Psoas muscle (tissue), 8 donors: ENCODE results near the gene PIGL. TPM values are rescaled to one million over a fixed set of nuclear protein-coding genes. Genes with fewer than 3 reads are reported as not detected.

ENCODE experiments used
- ATAC-seq, 4 donors: fragments of 200-7000 bp; cut with Tn5 transposase; one replicate each; pipeline ENCODE4 v1.9.1; 2020; ENCODE audit warnings: moderate library complexity in 3 of 4, mild to moderate bottlenecking in 2 of 4
- DNase-seq, 2 donors: peaks; one replicate each; pipeline ENCODE4 v3.0.0-alpha.2; 2020
- H3K27ac ChIP-seq: fragments of 200-600 bp; one replicate; pipeline ENCODE4 v1.8.0; 2022
- H3K27me3 ChIP-seq, 3 donors: fragments of 200-600 bp in 1 of 3; one replicate each; pipeline versions ENCODE4 v1.6.1 to v1.8.0; 2013 to 2022; ENCODE audit warnings: low read length in 2 of 3, mild to moderate bottlenecking in 2 of 3, moderate library complexity in 1 of 3; ENCODE audit not compliant: insufficient read depth in 3 of 3
- H3K36me3 ChIP-seq, 2 donors: fragments of 200-600 bp in 1 of 2; one replicate each; pipeline versions ENCODE4 v1.6.1 to v1.8.0; 2013 to 2022; ENCODE audit warnings: low read depth in 1 of 2, mild to moderate bottlenecking in 1 of 2, moderate library complexity in 1 of 2; ENCODE audit not compliant: insufficient read depth in 1 of 2
- H3K4me1 ChIP-seq: fragments of 200-600 bp; one replicate; pipeline ENCODE4 v1.8.0; 2022
- H3K4me3 ChIP-seq: fragments of 200-600 bp; one replicate; pipeline ENCODE4 v1.8.0; 2022; ENCODE audit warnings: mild to moderate bottlenecking
- H3K9me3 ChIP-seq: fragments of 200-600 bp; one replicate; pipeline ENCODE4 v1.8.0; 2022
- WGBS, 3 donors: extraction: QIAGEN DNeasy Blood & Tissue Kit; methylation state at CpG; one replicate each; pipeline versions ENCODE4 v1.1.6 to v1.1.7; 2013; 5-methylcytosine and 5-hydroxymethylcytosine counted together
- intact Hi-C, 2 donors: fragments of 100-400 bp; cut with DNase I; formaldehyde crosslinking; loops; one replicate each; pipeline versions ENCODE4 v1.11.0 to v1.14.2; 2022
- polyA plus RNA-seq, 3 donors: library from polyadenylated mRNA; stranded (reverse); fragments of 200-250 nt; gene quantifications; one replicate each; pipeline ENCODE4 v1.2.3, GENCODE V29; 2013
- total RNA-seq, 4 donors: library from RNA; stranded (reverse); fragmentation: NEBNext Ultra II Directional in 2 of 4; extraction: Animal tissue kit (Norgen Biotek cat#: 25700) in 2 of 4; gene quantifications; one replicate each; pipeline versions ENCODE4 v1.2.1 to v1.2.4, GENCODE V29; 2021 to 2023
- TF ChIP-seq, protein P1 (sequence below): fragments of 200-600 bp; IDR thresholded peaks from one replicate; pipeline ENCODE4 v1.8.0; 2022; ENCODE audit warnings: antibody characterized with exemption
- donor health status: healthy with polysubstance abuse.
- donor health status: DM: no; HTN: no; CAD: no; lungs with moderate emphysema.
- donor health status: Bipolar disorder and iron deficiency.
- donor health status: healthy.
- donor health status: DM: yes; HTN: yes; CAD: no.
- donor health status: DM: no; HTN: no; CAD: no.
- donor health status: DM: no; HTN: no; CAD: no.
- donor health status: DM: yes; HTN: yes; CAD: no.

Gene PIGL
- total and polyA plus RNA-seq, 7 donors = 3.8 to 13.2 (median 8.3) TPM

DNA sequence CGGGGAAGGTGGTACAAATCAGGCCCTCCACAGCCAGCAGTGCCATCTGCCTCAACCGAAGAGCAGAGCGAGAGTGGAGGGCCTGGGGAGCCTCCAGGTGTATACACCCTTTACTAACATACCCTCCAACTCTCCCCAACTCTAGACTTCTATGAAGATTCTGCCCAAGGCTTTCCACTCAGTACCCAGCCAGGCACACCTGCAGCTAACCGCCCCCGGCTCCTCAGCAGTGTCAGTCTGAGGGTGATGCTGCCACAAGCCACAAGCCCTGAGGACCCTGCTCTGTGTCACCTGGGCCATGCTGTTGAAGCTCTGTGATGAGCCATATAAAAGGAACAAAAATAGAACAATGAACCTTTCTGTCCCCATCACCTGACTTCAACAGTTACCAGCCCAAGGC, 132.4 kb downstream of the PIGL start:
- TF ChIP-seq, protein P1, sequence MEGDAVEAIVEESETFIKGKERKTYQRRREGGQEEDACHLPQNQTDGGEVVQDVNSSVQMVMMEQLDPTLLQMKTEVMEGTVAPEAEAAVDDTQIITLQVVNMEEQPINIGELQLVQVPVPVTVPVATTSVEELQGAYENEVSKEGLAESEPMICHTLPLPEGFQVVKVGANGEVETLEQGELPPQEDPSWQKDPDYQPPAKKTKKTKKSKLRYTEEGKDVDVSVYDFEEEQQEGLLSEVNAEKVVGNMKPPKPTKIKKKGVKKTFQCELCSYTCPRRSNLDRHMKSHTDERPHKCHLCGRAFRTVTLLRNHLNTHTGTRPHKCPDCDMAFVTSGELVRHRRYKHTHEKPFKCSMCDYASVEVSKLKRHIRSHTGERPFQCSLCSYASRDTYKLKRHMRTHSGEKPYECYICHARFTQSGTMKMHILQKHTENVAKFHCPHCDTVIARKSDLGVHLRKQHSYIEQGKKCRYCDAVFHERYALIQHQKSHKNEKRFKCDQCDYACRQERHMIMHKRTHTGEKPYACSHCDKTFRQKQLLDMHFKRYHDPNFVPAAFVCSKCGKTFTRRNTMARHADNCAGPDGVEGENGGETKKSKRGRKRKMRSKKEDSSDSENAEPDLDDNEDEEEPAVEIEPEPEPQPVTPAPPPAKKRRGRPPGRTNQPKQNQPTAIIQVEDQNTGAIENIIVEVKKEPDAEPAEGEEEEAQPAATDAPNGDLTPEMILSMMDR = no peak
- intact Hi-C loops = loop anchor here in 1 of 2 donors (5.0 kb wide), 1 partner anchor 813 kb away; no protein-coding TSS in a partner anchor
- Histone ChIP-seq H3K4me1 (peaks cover 11% of the 10 kb centered on the region), H3K4me3 (no peak overlapping the region), H3K36me3 (peaks cover 6 to 38% of the 10 kb centered on the region in 2 donors), H3K27me3 (no peaks in the 10 kb centered on the region), H3K27ac (no peak overlapping the region), H3K9me3 (no peaks in the 10 kb centered on the region)
- WGBS, 3 donors = 91 to 97% (median 96%) methylated on average over 5 of the region's 5 CpGs
- DNase-seq (no peak), ATAC-seq (no peak)

DNA sequence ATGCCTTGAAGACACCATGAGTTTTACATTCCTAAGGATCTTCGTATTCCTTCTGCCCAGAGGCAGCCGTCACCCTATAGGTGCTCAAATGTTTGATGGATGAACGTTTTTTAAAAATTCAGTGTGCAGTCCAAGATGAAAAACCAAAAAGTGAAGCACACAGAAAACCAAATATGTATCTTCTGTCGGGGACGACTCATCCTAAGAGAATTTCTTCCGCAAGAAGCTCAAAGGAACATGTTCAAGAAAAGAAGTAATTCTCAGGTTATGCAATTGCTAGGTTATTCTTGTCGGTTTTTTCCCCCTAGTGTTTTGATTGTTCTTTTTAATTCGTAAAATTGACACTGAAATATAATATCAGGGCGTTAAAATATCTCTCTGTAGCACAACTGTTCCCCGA, 134.8 kb downstream of the PIGL start:
- Histone ChIP-seq H3K27me3 (no peaks in the 10 kb centered on the region), H3K36me3 (peaks cover 6 to 29% of the 10 kb centered on the region in 2 donors), H3K4me3 (peak overlapping the region; percentile 91), H3K4me1 (peaks cover 11% of the 10 kb centered on the region), H3K9me3 (no peaks in the 10 kb centered on the region), H3K27ac (no peak overlapping the region)
- WGBS, 3 donors = 42 to 48% (median 43%) methylated on average over 10 of the region's 10 CpGs
- no peak for DNase-seq
- intact Hi-C loops = no loop called here
- no peak for ATAC-seq
- TF ChIP-seq, protein P1 = no peak

DNA sequence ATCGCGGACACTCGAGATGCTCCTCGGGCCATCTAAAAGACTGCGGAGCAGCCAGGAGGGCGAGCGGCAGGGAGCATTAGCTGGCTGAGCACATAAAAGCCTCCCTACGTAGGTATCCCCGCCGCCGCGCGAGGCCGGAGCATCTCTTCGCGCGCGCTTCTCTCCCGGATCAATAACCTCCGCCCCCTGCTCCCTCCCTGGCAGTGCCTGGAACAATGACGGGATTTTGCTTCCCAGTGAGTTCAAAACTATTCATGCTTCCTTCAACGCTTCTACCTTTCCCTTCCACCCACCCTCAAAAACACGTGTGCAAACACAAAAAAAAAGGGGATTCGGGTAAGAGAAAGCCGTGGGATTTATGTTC, 135.3 kb downstream of the PIGL start:
- WGBS, 3 donors = 2% methylated on average over 25 of the region's 25 CpGs
- intact Hi-C loops = no loop called here
- peaks cover 11% of the 10 kb centered on the region for H3K4me1 ChIP-seq
- DNase-seq (peak; percentile 19 to 39), ATAC-seq (peak in 3 of 4 donors; percentile 32 to 55 (median 38))
- peaks cover 6 to 25% of the 10 kb centered on the region in 2 donors for H3K36me3 ChIP-seq
- H3K4me3 ChIP-seq = peak overlapping the region; percentile 91
- H3K27ac ChIP-seq = no peak overlapping the region
- TF ChIP-seq, protein P1 = no peak
- H3K9me3 ChIP-seq = no peaks in the 10 kb centered on the region
- H3K27me3 ChIP-seq = no peaks in the 10 kb centered on the region

DNA sequence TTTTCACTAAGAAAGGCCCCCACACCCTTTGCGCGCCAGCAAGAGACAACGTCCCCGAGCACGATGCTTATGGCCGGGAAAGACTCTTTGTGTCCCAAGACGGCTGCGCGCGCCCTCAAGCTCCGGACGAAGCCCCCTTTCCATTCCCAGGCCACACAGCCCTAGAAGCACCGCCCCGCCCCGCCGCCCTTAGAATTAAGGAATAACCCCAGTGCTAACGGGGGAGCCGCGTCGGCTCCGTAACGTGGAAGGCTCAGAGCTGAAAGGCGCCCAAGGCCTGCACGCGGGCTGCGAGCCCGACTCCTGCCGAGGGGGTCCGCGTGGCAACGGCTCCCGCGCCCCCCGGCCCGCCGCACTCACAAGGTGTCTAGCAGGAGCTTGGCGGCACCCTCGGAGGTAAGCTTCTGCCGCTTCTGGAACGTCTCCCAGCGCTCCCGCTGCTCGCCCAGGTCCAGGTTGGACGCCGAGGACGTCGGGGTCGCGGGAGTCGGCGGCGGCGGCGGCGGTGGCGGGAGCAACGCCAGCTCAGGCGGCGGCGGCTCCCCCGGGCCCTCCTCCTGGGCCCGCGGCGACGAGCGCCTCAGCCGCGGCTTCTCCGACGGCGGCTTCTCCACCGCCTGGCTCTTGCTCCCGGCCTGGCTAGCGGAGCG, 135.8 kb downstream of the PIGL start:
- WGBS, 3 donors = 0 to 1% (median 0%) methylated on average over 40 to 75 of the region's 75 CpGs

More for the DNA sequence above, 135.8 kb downstream of the PIGL start:
- H3K27me3 ChIP-seq = no peaks in the 10 kb centered on the region
- intact Hi-C loops = no loop called here
- DNase-seq (peak; percentile 42 to 57), ATAC-seq (peak; percentile 55 to 66 (median 64))
- peaks cover 11% of the 10 kb centered on the region for H3K4me1 ChIP-seq
- peak overlapping the region; percentile 91 for H3K4me3 ChIP-seq
- peaks cover 6 to 21% of the 10 kb centered on the region in 2 donors for H3K36me3 ChIP-seq
- peak overlapping the region; percentile 71 for H3K27ac ChIP-seq
- TF ChIP-seq, protein P1 = no peak
- H3K9me3 ChIP-seq = no peaks in the 10 kb centered on the region
